ENCODE measurements around the gene CALHM6.

DNA sequence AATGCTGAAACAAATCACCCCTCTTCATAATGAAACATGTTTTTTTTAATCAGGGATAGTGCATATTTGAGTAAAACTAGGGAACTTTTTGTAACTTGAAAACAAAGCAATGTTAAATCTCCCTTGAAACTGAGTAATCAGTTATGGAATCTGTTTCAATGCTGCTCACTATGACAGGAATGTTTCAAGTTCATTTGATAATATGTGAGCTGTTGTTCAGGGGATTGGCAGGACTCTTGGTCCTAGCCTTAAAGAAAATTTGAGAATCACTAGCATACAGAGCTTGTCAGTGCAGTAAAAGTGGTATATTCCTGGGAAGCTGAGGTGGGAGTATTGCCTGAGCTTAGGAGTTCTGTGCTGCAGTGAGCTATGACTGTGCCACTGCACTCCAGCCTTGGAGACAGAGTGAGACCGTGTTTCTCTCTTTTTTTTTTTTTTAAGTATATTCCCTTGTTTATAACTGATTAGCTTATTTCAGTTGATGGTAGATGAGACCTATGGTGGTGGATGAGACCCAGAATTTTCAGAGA, 21.6 kb upstream of the CALHM6 start:
- no peak for TF ChIP-seq POU2F2 (IDR thresholded peaks at IDR 0.05; ENCODE audit: low read depth, low read length)
- TF ChIP-seq POLR2AphosphoS5 (IDR thresholded peaks at IDR 0.05; ENCODE audit: low read depth, low read length), result no peak
- no peak for TF ChIP-seq POLR2A (IDR thresholded peaks at IDR 0.05; ENCODE audit: low read depth, low read length)
- no peak for TF ChIP-seq SPI1 (IDR thresholded peaks at IDR 0.05; ENCODE audit: low read depth, low read length)
- no peak for TF ChIP-seq PAX5 (IDR thresholded peaks at IDR 0.05; ENCODE audit: insufficient read depth, low read length, severe bottlenecking)

Measured in GM12891 (cell line).